GM18951 (cell line): ENCODE data around the gene MAGI1.

Experiments
- POLR2A ChIP-seq: IDR thresholded peaks from 4 replicates; pipeline ENCODE4 v1.6.1; 2011; ENCODE audit warnings: mild to moderate bottlenecking; ENCODE audit not compliant: insufficient read length, insufficient read depth; ENCODE audit errors: extremely low read depth
- in situ Hi-C: fragments of 300-500 bp; cut with MboI; formaldehyde crosslinking; loops from one replicate; pipeline ENCODE4 v1.12.0; 2022; ENCODE audit warnings: low sequenced_read_pairs, mixed read lengths, inconsistent platforms; ENCODE audit not compliant: unreplicated experiment

The MAGI1 gene

GRCh38 chr3:65660000-65660598 lies 378.6 kb downstream of the MAGI1 start:
- TF ChIP-seq POLR2A = no peak
- in situ Hi-C loops = loop anchor here (25.0 kb wide), 1 partner anchor 1123 kb away; no protein-coding TSS in a partner anchor

GRCh38 chr3:65659396-65659795 lies 379.3 kb downstream of the MAGI1 start:
- in situ Hi-C loops = loop anchor here (25.0 kb wide), 1 partner anchor 1122 kb away; no protein-coding TSS in a partner anchor
- no peak for TF ChIP-seq POLR2A

GRCh38 chr3:65658401-65658800 lies 380.3 kb downstream of the MAGI1 start:
- in situ Hi-C loops = loop anchor here (25.0 kb wide), 1 partner anchor 1121 kb away; no protein-coding TSS in a partner anchor
- no peak for TF ChIP-seq POLR2A

GRCh38 chr3:65655061-65655460 lies 383.7 kb downstream of the MAGI1 start:
- in situ Hi-C loops = loop anchor here (25.0 kb wide), 1 partner anchor 1118 kb away; no protein-coding TSS in a partner anchor

GRCh38 chr3:65653731-65654130 lies 385.0 kb downstream of the MAGI1 start:
- no peak for TF ChIP-seq POLR2A
- in situ Hi-C loops = loop anchor here (25.0 kb wide), 1 partner anchor 1116 kb away; no protein-coding TSS in a partner anchor

More at GRCh38 chr3:65655061-65655460, 383.7 kb downstream of the MAGI1 start:
- TF ChIP-seq POLR2A = no peak

DNA sequence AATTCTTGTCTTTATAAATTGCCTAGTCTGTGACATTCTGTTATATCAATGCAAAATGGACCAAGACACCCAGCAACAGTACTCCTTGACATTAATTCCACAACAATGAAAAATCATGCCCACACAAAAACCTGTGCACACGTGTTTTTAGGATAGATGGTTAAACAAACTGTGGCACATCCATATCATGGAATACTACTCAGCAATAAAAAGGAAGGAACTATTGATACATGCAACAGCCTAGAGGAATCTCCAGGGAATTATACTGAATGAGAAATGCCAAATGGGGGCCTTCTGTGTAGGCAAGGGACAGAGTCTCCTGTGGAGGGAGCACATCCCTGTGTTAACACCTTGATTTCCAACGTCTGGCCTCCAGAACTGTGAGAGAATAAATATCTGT lies 388.5 kb downstream of the MAGI1 start:
- in situ Hi-C loops = loop anchor here (25.0 kb wide), 1 partner anchor 1113 kb away; no protein-coding TSS in a partner anchor
- TF ChIP-seq POLR2A = no peak

- in situ Hi-C loops = no loop called here
- no peak for TF ChIP-seq POLR2A
These were observed 391.3 kb downstream of the MAGI1 start for GRCh38 chr3:65647369-65647768.

GRCh38 chr3:65642883-65643282 lies 395.8 kb downstream of the MAGI1 start:
- in situ Hi-C loops = no loop called here
- no peak for TF ChIP-seq POLR2A

DNA sequence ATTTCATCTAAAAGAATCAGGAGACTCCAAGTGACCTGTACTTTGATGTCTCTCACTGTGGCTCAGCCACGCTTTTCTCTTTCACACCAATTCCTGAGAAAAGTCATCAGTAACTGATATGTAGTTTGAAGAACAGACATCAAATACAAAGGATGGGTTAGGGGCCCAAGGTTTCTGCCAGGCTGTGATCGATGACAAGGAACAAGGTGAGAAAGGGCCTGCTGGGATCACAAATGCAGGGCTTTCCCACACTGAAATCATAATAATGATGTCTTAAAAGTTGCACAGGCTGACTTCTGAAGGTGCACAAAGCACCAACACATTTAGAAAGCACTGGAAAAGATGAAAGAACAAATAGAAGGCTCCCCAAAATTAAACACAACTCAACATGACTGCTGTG lies 396.9 kb downstream of the MAGI1 start:
- in situ Hi-C loops = no loop called here
- TF ChIP-seq POLR2A = no peak

DNA sequence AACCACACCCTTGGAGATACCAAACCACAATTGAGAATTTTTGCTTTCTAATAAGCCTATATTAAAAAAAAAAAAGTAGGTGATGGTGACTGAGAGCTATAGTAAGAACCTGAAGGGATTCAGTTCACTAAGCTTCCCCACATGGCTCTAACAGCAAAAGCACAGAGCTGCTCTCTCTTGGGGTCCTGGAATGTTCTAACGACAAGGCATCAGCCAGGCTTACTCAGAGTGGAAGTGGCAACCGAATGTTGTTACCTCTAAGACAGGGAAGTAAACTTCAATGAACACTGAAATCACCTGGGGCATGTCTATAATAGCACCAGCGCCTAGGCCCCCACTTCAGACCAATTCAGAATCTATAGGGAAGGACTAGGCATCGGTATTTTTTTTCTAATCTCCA lies 397.7 kb downstream of the MAGI1 start:
- in situ Hi-C loops = no loop called here
- TF ChIP-seq POLR2A = no peak

DNA sequence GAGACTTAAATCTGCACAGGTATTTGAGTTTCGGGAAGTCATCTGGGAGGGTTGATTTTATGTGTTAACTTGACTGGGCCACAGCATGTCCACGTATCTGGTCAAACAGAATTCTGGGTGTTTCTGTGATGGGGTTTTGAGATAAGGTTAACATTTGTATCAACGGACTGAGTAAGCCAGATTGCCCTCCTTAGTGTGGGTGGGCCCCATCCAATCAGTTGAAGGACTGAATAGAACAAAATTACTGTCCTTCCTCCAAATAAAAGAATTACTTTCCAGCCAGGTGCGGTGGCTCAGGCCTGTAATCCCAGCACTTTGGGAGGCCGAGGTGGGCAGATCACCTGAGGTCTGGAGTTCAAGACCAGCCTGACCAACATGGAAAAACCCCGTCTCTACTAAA lies 399.3 kb downstream of the MAGI1 start:
- TF ChIP-seq POLR2A = no peak
- in situ Hi-C loops = no loop called here

GRCh38 chr3:65638301-65638700 lies 400.4 kb downstream of the MAGI1 start:
- in situ Hi-C loops = no loop called here
- TF ChIP-seq POLR2A = no peak

DNA sequence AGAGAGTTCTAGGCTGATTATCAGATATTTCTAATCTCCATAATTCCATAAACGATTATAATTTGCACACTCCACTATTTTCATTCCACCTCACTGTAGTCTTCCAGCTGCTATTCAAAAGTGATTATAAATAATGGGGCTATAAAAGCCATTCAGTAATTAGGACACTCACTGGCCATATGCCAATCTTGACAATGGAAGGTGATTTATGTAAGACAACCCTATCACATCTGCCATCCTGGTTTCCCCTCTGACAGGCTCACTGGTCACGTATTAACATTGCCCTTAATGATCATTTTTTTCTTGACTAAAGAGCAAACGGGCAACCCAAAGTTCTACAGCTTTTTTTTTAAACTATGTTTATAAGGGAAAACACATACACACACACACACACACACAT lies 402.4 kb downstream of the MAGI1 start:
- in situ Hi-C loops = no loop called here
- no peak for TF ChIP-seq POLR2A

DNA sequence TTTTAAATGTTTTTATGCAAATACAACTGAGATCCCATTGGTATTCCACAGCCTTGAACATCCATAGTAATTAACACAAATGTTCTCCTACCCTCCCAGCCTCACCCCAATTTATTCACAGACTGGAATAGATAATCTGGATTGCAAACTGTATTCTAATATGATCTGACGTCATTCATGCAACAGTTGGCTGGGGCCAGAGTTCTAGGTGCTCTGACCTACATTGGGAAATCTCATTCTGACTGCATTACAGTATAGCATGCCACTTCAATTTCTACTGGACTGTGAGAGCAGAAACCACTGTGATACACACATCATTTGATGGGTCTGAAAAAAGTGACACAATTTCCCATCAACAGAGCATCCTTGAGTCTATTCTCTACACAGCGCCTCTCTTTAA lies 403.1 kb downstream of the MAGI1 start:
- TF ChIP-seq POLR2A = no peak
- in situ Hi-C loops = no loop called here
